WTC11 (cell line): ENCODE data around the gene RBP2. TPM values are rescaled to one million over a fixed set of nuclear protein-coding genes. Genes with fewer than 3 reads are reported as not detected.

Experiments
- ATAC-seq: fragments of 200-7000 bp; cut with Tn5 transposase; 2 replicates; pipeline ENCODE4 v1.10.0; 2021; ENCODE audit warnings: mild to moderate bottlenecking, moderate library complexity
- CTCF ChIA-PET: fragments of 300-600 bp; sonication (Branson Sonifier 250); formaldehyde crosslinking; loops from one replicate; lab custom pipeline; 2021; ENCODE audit warnings: antibody characterized with exemption; lab: Charles Lee
- POLR2A ChIA-PET: fragments of 350-600 bp; sonication (Branson Sonifier 250); formaldehyde crosslinking; loops from one replicate; lab custom pipeline; 2021; ENCODE audit warnings: antibody characterized with exemption; lab: Charles Lee
- DNase-seq: peaks from one replicate; pipeline ENCODE4 v3.0.0; 2021; ENCODE audit warnings: low spot score
- H3K27ac Mint-ChIP-seq: 2 replicates; pipeline ENCODE4 v1.8.0; 2021; ENCODE audit warnings: mixed read lengths
- H3K27me3 Mint-ChIP-seq: 2 replicates; pipeline ENCODE4 v1.8.0; 2021; ENCODE audit warnings: low read depth, mild to moderate bottlenecking, moderate library complexity, mixed read lengths
- H3K36me3 Mint-ChIP-seq: 2 replicates; pipeline ENCODE4 v1.8.0; 2021; ENCODE audit warnings: mixed read lengths
- H3K4me1 Mint-ChIP-seq: 2 replicates; pipeline ENCODE4 v1.8.0; 2022; ENCODE audit warnings: mixed read lengths
- H3K4me3 Mint-ChIP-seq: 2 replicates; pipeline ENCODE4 v1.8.0; 2021; ENCODE audit warnings: mild to moderate bottlenecking, moderate library complexity, mixed read lengths
- H3K9me3 Mint-ChIP-seq: 2 replicates; pipeline ENCODE4 v1.8.0; 2021; ENCODE audit warnings: mixed read lengths
- AR ChIP-seq: fragments of 250-450 bp; sonication (Bioruptor Pico); IDR thresholded peaks from 2 replicates; pipeline ENCODE4 v1.9.0; 2021; ENCODE audit warnings: mild to moderate bottlenecking
- ARID4B ChIP-seq: sonication (generic); formaldehyde crosslinking; IDR thresholded peaks from 2 replicates; pipeline ENCODE4 v1.8.0; 2023; ENCODE audit warnings: missing genetic modification reagents, mild to moderate bottlenecking, borderline replicate concordance
- CDX4 ChIP-seq: fragments of 250-450 bp; sonication (Bioruptor Pico); IDR thresholded peaks from 2 replicates; pipeline ENCODE4 v1.9.0; 2021; ENCODE audit warnings: moderate library complexity, mild to moderate bottlenecking, inconsistent platforms, borderline replicate concordance
- FOXP1 ChIP-seq: sonication (generic); formaldehyde crosslinking; IDR thresholded peaks from 2 replicates; pipeline ENCODE4 v1.8.0; 2022; ENCODE audit warnings: missing genetic modification reagents, mild to moderate bottlenecking, moderate library complexity, borderline replicate concordance
- GABPB1 ChIP-seq: sonication (generic); formaldehyde crosslinking; IDR thresholded peaks from 2 replicates; pipeline ENCODE4 v1.8.1; 2023; ENCODE audit warnings: mild to moderate bottlenecking, missing genetic modification reagents
- IRF2 ChIP-seq: sonication (generic); formaldehyde crosslinking; IDR thresholded peaks from 2 replicates; pipeline ENCODE4 v1.8.0; 2022; ENCODE audit warnings: low read depth, missing genetic modification reagents, borderline replicate concordance
- MXD4 ChIP-seq: fragments of 250-450 bp; sonication (Bioruptor Pico); IDR thresholded peaks from 2 replicates; pipeline ENCODE4 v1.8.0; 2021; ENCODE audit warnings: mild to moderate bottlenecking, moderate library complexity, borderline replicate concordance
- MYBL2 ChIP-seq: sonication (generic); formaldehyde crosslinking; IDR thresholded peaks from 2 replicates; pipeline ENCODE4 v1.8.1; 2023; ENCODE audit warnings: mild to moderate bottlenecking, moderate library complexity, missing genetic modification reagents
- NFE2L1 ChIP-seq: sonication (generic); formaldehyde crosslinking; IDR thresholded peaks from 2 replicates; pipeline ENCODE4 v1.8.1; 2023; ENCODE audit warnings: missing genetic modification reagents
- TCF7 ChIP-seq: sonication (generic); formaldehyde crosslinking; IDR thresholded peaks from 2 replicates; pipeline ENCODE4 v1.8.0; 2022; ENCODE audit warnings: mild to moderate bottlenecking, low read depth, missing genetic modification reagents, moderate library complexity
- ZNF219 ChIP-seq: sonication (generic); formaldehyde crosslinking; IDR thresholded peaks from 2 replicates; pipeline ENCODE4 v1.8.0; 2023; ENCODE audit warnings: missing genetic modification reagents, mild to moderate bottlenecking, borderline replicate concordance
- ZNF281 ChIP-seq: sonication (generic); formaldehyde crosslinking; IDR thresholded peaks from 2 replicates; pipeline ENCODE4 v1.8.0; 2023; ENCODE audit warnings: mild to moderate bottlenecking, missing genetic modification reagents
- ZNF416 ChIP-seq: fragments of 250-450 bp; sonication (Bioruptor Pico); IDR thresholded peaks from 2 replicates; pipeline ENCODE4 v1.9.0; 2021; ENCODE audit warnings: mild to moderate bottlenecking, inconsistent platforms
- ZNF425 ChIP-seq: fragments of 250-450 bp; sonication (Bioruptor Pico); conservative IDR thresholded peaks from 2 replicates; pipeline ENCODE4 v1.9.0; 2021; ENCODE audit warnings: mild to moderate bottlenecking
- ZNF532 ChIP-seq: fragments of 250-450 bp; sonication (Bioruptor Pico); IDR thresholded peaks from 2 replicates; pipeline ENCODE4 v1.9.0; 2021; ENCODE audit warnings: mild to moderate bottlenecking, borderline replicate concordance
- ZNF671 ChIP-seq: fragments of 250-450 bp; sonication (Bioruptor Pico); IDR thresholded peaks from 2 replicates; pipeline ENCODE4 v1.8.0; 2021; ENCODE audit warnings: mild to moderate bottlenecking
- total RNA-seq: library from RNA; stranded (reverse); gene quantifications from 3 replicates; pipeline ENCODE4 v1.2.3, GENCODE V29; 2021

Gene RBP2
- total RNA-seq, 1 experiment from 2014 or later: not detected

GRCh38 chr3:139506766-139507165, 30.4 kb upstream of the RBP2 start:
- ChIA-PET POLR2A (no interaction called here), CTCF (interaction anchor here (0.6 to 1.4 kb wide), 8 partner anchors 13 to 117 kb away, joined by 3 to 10 read pairs (median 4); partner anchors contain the start of gene COPB2)
- Mint-ChIP-seq H3K27ac (no peak overlapping the region), H3K27me3 (no peaks in the 10 kb centered on the region), H3K9me3 (no peaks in the 10 kb centered on the region), H3K4me1 (no peaks in the 10 kb centered on the region), H3K4me3 (no peak overlapping the region), H3K36me3 (no peaks in the 10 kb centered on the region)
- ATAC-seq (peak; percentile 90), DNase-seq (no peak)
- TF ChIP-seq CDX4 (CRISPR knock-in tag) (no peak), TCF7 (CRISPR knock-in tag) (no peak), ZNF671 (CRISPR knock-in tag) (no peak), ZNF416 (no peak), FOXP1 (CRISPR knock-in tag) (no peak), ZNF281 (CRISPR knock-in tag) (no peak), ZNF219 (CRISPR knock-in tag) (no peak), ZNF532 (no peak), IRF2 (CRISPR knock-in tag) (no peak), MXD4 (CRISPR knock-in tag) (no peak), GABPB1 (CRISPR knock-in tag) (no peak), NFE2L1 (CRISPR knock-in tag) (no peak)

- Mint-ChIP-seq H3K9me3 (no peaks in the 10 kb centered on the region), H3K36me3 (no peaks in the 10 kb centered on the region), H3K27me3 (no peaks in the 10 kb centered on the region), H3K27ac (no peak overlapping the region), H3K4me3 (no peak overlapping the region), H3K4me1 (no peaks in the 10 kb centered on the region)
- POLR2A ChIA-PET: no interaction called here
- CTCF ChIA-PET: interaction anchor here (0.9 to 1.4 kb wide), 3 partner anchors 15 to 78 kb away, joined by 3 to 7 read pairs (median 4); no protein-coding TSS in a partner anchor
- DNase-seq (no peak), ATAC-seq (no peak)
- TF ChIP-seq ZNF425 (CRISPR knock-in tag): no peak
- no peak for TF ChIP-seq AR (CRISPR knock-in tag)
- no peak for TF ChIP-seq CDX4 (CRISPR knock-in tag)
- TF ChIP-seq MYBL2 (CRISPR knock-in tag): no peak
- TF ChIP-seq ARID4B (CRISPR knock-in tag): no peak
These were observed 29.6 kb upstream of the RBP2 start for GRCh38 chr3:139505829-139506386.
